Ectodermal cell (in vitro differentiated cells): ENCODE measurements around the gene PYGO2.
"Not testable (repeated sequence)": the region's sequence is repeated elsewhere in the genome, so short reads cannot be mapped to it uniquely, and the experiment has no call there.

Source experiments
- H3K27ac ChIP-seq: 2 replicates; pipeline ENCODE4 v1.7.0; 2013; ENCODE audit warnings: mild to moderate bottlenecking, low read depth, low read length; ENCODE audit not compliant: insufficient read depth, poor library complexity, severe bottlenecking
- H3K27me3 ChIP-seq: 2 replicates; pipeline ENCODE4 v1.7.0; 2013; ENCODE audit warnings: mild to moderate bottlenecking, low read length; ENCODE audit not compliant: insufficient read depth, control insufficient read depth, poor library complexity, severe bottlenecking
- H3K36me3 ChIP-seq: one replicate; pipeline ENCODE4 v1.7.0; 2013; ENCODE audit warnings: low read length; ENCODE audit not compliant: control insufficient read depth, insufficient read depth
- H3K4me1 ChIP-seq: one replicate; pipeline ENCODE4 v1.7.0; 2013; ENCODE audit warnings: low read length; ENCODE audit not compliant: control insufficient read depth, insufficient read depth
- H3K4me3 ChIP-seq: 2 replicates; pipeline ENCODE4 v1.7.0; 2013; ENCODE audit warnings: low read depth, low read length, control low read depth; ENCODE audit not compliant: insufficient read depth
- H3K9me3 ChIP-seq: 2 replicates; pipeline ENCODE4 v1.7.0; 2013; ENCODE audit warnings: mild to moderate bottlenecking, low read length, moderate library complexity; ENCODE audit not compliant: control insufficient read depth
- WGBS, 2 experiments: methylation state at CpG; one replicate each; pipeline ENCODE4 v1.1.7; 2013; ENCODE audit warnings: missing lambda C conversion rate in 2 of 2; 5-methylcytosine and 5-hydroxymethylcytosine counted together

Gene PYGO2

GRCh38 chr1:154999571-155000410 is 38.2 kb upstream of the PYGO2 start:
- WGBS, 2 experiments, result 0 to 1% methylated on average over 50 of the region's 50 CpGs
- Histone ChIP-seq H3K4me3 (peak overlapping the region; percentile 55), H3K9me3 (no peaks in the 10 kb centered on the region), H3K36me3 (no peaks in the 10 kb centered on the region), H3K27ac (peak overlapping the region; percentile 80), H3K27me3 (no peaks in the 10 kb centered on the region), H3K4me1 (peaks cover 8% of the 10 kb centered on the region)

GRCh38 chr1:154998818-154999570 is 37.4 kb upstream of the PYGO2 start:
- H3K4me3 ChIP-seq, result peak overlapping the region; percentile 55
- no peak overlapping the region for H3K27ac ChIP-seq

GRCh38 chr1:154998201-154998780 is 36.7 kb upstream of the PYGO2 start:
- H3K27me3 ChIP-seq, result no peaks in the 10 kb centered on the region
- no peaks in the 10 kb centered on the region for H3K36me3 ChIP-seq
- no peaks in the 10 kb centered on the region for H3K9me3 ChIP-seq
- no peak overlapping the region for H3K27ac ChIP-seq
- no peaks in the 10 kb centered on the region for H3K4me1 ChIP-seq
- H3K4me3 ChIP-seq, result no peak overlapping the region
- WGBS, 2 experiments, result 92 to 96% methylated on average over 14 to 16 of the region's 16 CpGs

More at GRCh38 chr1:154998818-154999570, 37.4 kb upstream of the PYGO2 start:
- Histone ChIP-seq H3K9me3 (no peaks in the 10 kb centered on the region), H3K27me3 (no peaks in the 10 kb centered on the region), H3K4me1 (peaks cover under 1% of the 10 kb centered on the region), H3K36me3 (no peaks in the 10 kb centered on the region)
- whole genome bisulfite sequencing, 2 experiments, result 21% methylated on average over 40 of the region's 40 CpGs

GRCh38 chr1:154996966-154997701 is 35.6 kb upstream of the PYGO2 start:
- H3K9me3 ChIP-seq, result no peaks in the 10 kb centered on the region

GRCh38 chr1:154995301-154995983 is 33.9 kb upstream of the PYGO2 start:
- H3K36me3 ChIP-seq, H3K27ac ChIP-seq, H3K4me3 ChIP-seq, H3K9me3 ChIP-seq, H3K27me3 ChIP-seq, H3K4me1 ChIP-seq: not testable (repeated sequence)
- WGBS, 2 experiments, result 77 to 91% methylated on average over 10 to 12 of the region's 13 CpGs

More at GRCh38 chr1:154996966-154997701, 35.6 kb upstream of the PYGO2 start:
- H3K27me3 ChIP-seq, result no peaks in the 10 kb centered on the region
- 88 to 89% methylated on average over 15 of the region's 15 CpGs for WGBS, 2 experiments
- H3K4me1 ChIP-seq, result no peaks in the 10 kb centered on the region
- no peak overlapping the region for H3K27ac ChIP-seq
- no peaks in the 10 kb centered on the region for H3K36me3 ChIP-seq
- no peak overlapping the region for H3K4me3 ChIP-seq

GRCh38 chr1:154994591-154994990 is 33.0 kb upstream of the PYGO2 start:
- Histone ChIP-seq H3K9me3 (no peaks in the 10 kb centered on the region), H3K4me1 (no peaks in the 10 kb centered on the region), H3K36me3 (peaks cover 14% of the 10 kb centered on the region), H3K27ac (no peak overlapping the region), H3K27me3 (no peaks in the 10 kb centered on the region), H3K4me3 (no peak overlapping the region)
- 94 to 96% methylated on average over 3 of the region's 3 CpGs for WGBS, 2 experiments

GRCh38 chr1:154994269-154994587 is 32.6 kb upstream of the PYGO2 start:
- 94 to 98% methylated on average over 1 of the region's 1 CpG for WGBS, 2 experiments
- Histone ChIP-seq H3K9me3 (no peaks in the 10 kb centered on the region), H3K4me3 (no peak overlapping the region), H3K36me3 (peaks cover 18% of the 10 kb centered on the region), H3K27ac (no peak overlapping the region), H3K4me1 (no peaks in the 10 kb centered on the region), H3K27me3 (no peaks in the 10 kb centered on the region)

- Histone ChIP-seq H3K4me1 (no peaks in the 10 kb centered on the region), H3K27ac (no peak within 1 kb of the TSS), H3K4me3 (no peak within 1 kb of the TSS), H3K9me3 (no peaks in the 10 kb centered on the region), H3K36me3 (peaks cover 23% of the 10 kb centered on the region), H3K27me3 (no peaks in the 10 kb centered on the region)
- WGBS, 2 experiments, result 91 to 92% methylated on average over 8 of the region's 8 CpGs
These were observed 32.1 kb upstream of the PYGO2 start, which contains the start of gene LENEP for GRCh38 chr1:154993572-154994268. Gene LENEP (plus strand): TSS chr1:154993586. CDS start chr1:154993608, 22 bp downstream.
